GM19395 (cell line): ENCODE data around the gene SPDYE4.
"Not testable (repeated sequence)": the region's sequence is repeated elsewhere in the genome, so short reads cannot be mapped to it uniquely, and the experiment has no call there.

Experiments used
- ATAC-seq: cut with Tn5 transposase; IDR thresholded peaks from one replicate; pipeline ENCODE4 v1.9.1; 2021; ENCODE audit warnings: mild to moderate bottlenecking, moderate library complexity; ENCODE audit not compliant: unreplicated experiment

Gene SPDYE4

GRCh38 chr17:8758137-8758596, at the start of gene SPDYE4:
Gene SPDYE4, minus strand, starts transcription at chr17:8758546. Its CDS starts 164 bp downstream, at chr17:8758382.
- ATAC-seq = no peak

- peak; percentile 95 for ATAC-seq
Observed at GRCh38 chr17:8806926-8807550, 48.7 kb upstream of the SPDYE4 start.

- ATAC-seq = no peak
Observed at GRCh38 chr17:8806253-8806925, 48.0 kb upstream of the SPDYE4 start.

GRCh38 chr17:8805396-8805795, 47.0 kb upstream of the SPDYE4 start:
- not testable (repeated sequence) for ATAC-seq

GRCh38 chr17:8803531-8804420, 45.4 kb upstream of the SPDYE4 start:
- no peak for ATAC-seq

- ATAC-seq = no peak
Observed at GRCh38 chr17:8801135-8801840, 42.9 kb upstream of the SPDYE4 start.

GRCh38 chr17:8800656-8801055, 42.3 kb upstream of the SPDYE4 start:
- ATAC-seq = no peak

GRCh38 chr17:8799570-8800212, 41.3 kb upstream of the SPDYE4 start:
- ATAC-seq = no peak

- ATAC-seq = no peak
Observed at GRCh38 chr17:8798846-8799569, 40.7 kb upstream of the SPDYE4 start, which contains the start of gene MFSD6L. Gene MFSD6L, minus strand, starts transcription at chr17:8799365. Its CDS starts 245 bp downstream, at chr17:8799120.

GRCh38 chr17:8798176-8798845, 40.0 kb upstream of the SPDYE4 start:
- ATAC-seq = no peak

GRCh38 chr17:8797621-8798175, 39.4 kb upstream of the SPDYE4 start:
- ATAC-seq = no peak

GRCh38 chr17:8794636-8795035, 36.3 kb upstream of the SPDYE4 start:
- ATAC-seq = no peak

- no peak for ATAC-seq
Observed at GRCh38 chr17:8793649-8794048, 35.3 kb upstream of the SPDYE4 start.

- no peak for ATAC-seq
Observed at GRCh38 chr17:8792646-8793045, 34.3 kb upstream of the SPDYE4 start.

GRCh38 chr17:8791910-8792270, 33.5 kb upstream of the SPDYE4 start:
- no peak for ATAC-seq

- no peak for ATAC-seq
Observed at GRCh38 chr17:8791248-8791909, 33.0 kb upstream of the SPDYE4 start.

GRCh38 chr17:8789743-8790142, 31.4 kb upstream of the SPDYE4 start:
- no peak for ATAC-seq

- no peak for ATAC-seq
Observed at GRCh38 chr17:8788998-8789397, 30.7 kb upstream of the SPDYE4 start.
